GM06990 (cell line): ENCODE results near the gene L3MBTL1.

Experiments
- DNase-seq: peaks from one replicate; pipeline ENCODE4 v3.0.0-alpha.2; 2011; ENCODE audit not compliant: insufficient read length; ENCODE audit errors: extremely low read depth
- H3K27me3 ChIP-seq: replicated peaks from 2 replicates; pipeline ENCODE4 v1.6.0; 2011; ENCODE audit warnings: low read length; ENCODE audit not compliant: control insufficient read depth, insufficient read depth
- H3K36me3 ChIP-seq: 2 replicates; pipeline ENCODE4 v1.5.1; 2011; ENCODE audit warnings: low read length; ENCODE audit not compliant: control insufficient read depth, insufficient read depth
- H3K4me3 ChIP-seq: replicated peaks from 2 replicates; pipeline ENCODE4 v1.5.1; 2011; ENCODE audit warnings: low read depth, mild to moderate bottlenecking, control low read depth, low read length
- TF ChIP-seq, protein P1 (sequence below): IDR thresholded peaks from 2 replicates; pipeline ENCODE4 v1.5.1; 2011; ENCODE audit warnings: low read length, control low read depth, mild to moderate bottlenecking, inconsistent platforms; ENCODE audit not compliant: insufficient read depth, poor library complexity, severe bottlenecking

L3MBTL1 gene

DNA sequence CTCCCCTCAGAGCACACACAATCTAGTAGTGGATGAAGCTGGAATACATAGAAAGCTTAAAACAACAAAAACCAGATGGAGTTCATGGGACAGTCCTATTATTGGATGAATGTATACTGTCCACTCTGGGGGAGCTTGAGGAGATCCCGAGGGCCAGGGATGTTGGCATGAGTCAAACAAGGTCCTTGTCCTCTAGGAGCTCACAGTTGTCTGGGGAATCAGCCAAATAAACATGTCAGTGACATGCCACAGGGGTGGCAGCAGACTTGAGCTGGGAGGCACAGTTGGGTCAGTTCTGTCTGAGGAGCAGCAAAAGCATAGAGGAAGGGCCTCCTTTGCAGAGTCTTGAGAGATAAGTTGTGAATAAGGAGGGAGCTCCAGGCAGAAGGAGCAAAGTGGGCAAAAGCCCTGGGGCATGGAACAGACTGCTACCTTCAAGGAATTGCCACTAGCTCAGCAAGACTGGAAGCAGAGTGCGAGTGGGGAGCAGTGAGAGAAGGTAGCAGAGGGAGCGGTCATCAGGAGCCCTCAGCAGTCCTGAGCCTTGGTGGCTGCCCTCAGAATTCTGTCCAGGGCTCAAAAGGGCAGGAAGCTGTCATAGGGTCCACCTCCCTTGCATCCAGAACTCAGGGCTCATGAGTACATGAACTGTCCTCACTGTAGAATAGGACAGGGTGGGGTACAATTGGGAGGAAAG, 22.1 kb downstream of the L3MBTL1 start:
- H3K36me3 ChIP-seq, result no peaks in the 10 kb centered on the region; the same call in 1 of the 2 replicates
- no peak for DNase-seq
- H3K4me3 ChIP-seq, result no peak overlapping the region
- no peaks in the 10 kb centered on the region for H3K27me3 ChIP-seq
- TF ChIP-seq, protein P1, sequence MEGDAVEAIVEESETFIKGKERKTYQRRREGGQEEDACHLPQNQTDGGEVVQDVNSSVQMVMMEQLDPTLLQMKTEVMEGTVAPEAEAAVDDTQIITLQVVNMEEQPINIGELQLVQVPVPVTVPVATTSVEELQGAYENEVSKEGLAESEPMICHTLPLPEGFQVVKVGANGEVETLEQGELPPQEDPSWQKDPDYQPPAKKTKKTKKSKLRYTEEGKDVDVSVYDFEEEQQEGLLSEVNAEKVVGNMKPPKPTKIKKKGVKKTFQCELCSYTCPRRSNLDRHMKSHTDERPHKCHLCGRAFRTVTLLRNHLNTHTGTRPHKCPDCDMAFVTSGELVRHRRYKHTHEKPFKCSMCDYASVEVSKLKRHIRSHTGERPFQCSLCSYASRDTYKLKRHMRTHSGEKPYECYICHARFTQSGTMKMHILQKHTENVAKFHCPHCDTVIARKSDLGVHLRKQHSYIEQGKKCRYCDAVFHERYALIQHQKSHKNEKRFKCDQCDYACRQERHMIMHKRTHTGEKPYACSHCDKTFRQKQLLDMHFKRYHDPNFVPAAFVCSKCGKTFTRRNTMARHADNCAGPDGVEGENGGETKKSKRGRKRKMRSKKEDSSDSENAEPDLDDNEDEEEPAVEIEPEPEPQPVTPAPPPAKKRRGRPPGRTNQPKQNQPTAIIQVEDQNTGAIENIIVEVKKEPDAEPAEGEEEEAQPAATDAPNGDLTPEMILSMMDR, result no peak

DNA sequence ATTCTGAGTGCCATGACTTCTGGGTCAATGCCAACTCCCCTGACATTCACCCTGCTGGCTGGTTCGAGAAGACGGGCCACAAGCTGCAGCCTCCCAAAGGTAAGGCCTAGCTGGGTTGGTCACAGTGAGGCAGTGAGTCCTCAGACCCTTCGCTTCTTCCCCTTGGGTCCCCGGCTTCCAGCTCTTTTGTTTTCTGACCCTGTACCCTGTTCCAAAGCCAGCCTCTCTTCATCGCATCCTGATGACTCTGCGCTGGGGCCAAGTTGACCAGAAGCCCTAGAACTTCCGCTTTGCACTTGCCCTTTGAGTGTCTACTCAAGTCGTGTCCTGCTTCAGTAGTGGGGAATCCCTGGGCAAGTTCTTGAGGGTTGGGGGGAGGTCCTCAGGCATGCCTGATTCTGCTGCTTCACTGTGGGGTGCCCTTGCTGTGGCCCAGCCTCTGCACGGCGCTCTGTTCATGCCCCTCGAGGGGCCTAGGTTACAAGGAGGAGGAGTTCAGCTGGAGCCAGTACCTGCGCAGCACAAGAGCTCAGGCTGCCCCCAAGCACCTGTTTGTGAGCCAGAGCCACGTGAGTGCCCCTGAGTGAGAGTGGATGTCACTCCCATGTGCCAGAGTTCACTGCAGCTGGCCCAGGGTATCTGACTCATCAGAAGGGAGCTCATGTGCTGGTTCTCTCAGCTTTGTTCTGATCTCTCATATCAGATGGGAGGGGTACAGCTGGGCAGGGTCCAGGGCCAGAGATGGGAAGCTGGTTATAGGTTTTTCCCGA, 23.0 kb downstream of the L3MBTL1 start:
- DNase-seq, result no peak
- TF ChIP-seq, protein P1, result no peak
- no peaks in the 10 kb centered on the region; the same call in 1 of the 2 replicates for H3K36me3 ChIP-seq
- H3K4me3 ChIP-seq, result no peak overlapping the region
- no peaks in the 10 kb centered on the region for H3K27me3 ChIP-seq

DNA sequence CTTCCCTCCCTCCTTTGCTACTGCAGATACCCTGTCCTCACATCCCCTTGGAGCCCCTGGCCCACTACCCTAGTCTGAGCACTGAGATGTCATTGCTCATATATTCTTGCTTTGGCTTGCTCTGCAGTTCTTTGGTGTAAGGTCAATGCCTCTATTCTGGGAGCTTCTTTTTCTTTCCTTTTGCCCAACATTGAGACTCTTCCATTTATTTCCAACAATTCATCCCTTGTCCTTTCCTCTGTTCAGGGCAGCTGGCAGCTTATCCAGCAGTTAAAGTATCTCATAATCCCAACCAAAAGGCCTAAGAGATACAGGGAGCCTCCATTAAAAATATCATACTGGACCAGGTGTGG, 23.6 kb downstream of the L3MBTL1 start:
- no peak for DNase-seq
- TF ChIP-seq, protein P1, result no peak
- Histone ChIP-seq H3K4me3 (no peak overlapping the region), H3K27me3 (no peaks in the 10 kb centered on the region), H3K36me3 (no peaks in the 10 kb centered on the region; the same call in 1 of the 2 replicates)

DNA sequence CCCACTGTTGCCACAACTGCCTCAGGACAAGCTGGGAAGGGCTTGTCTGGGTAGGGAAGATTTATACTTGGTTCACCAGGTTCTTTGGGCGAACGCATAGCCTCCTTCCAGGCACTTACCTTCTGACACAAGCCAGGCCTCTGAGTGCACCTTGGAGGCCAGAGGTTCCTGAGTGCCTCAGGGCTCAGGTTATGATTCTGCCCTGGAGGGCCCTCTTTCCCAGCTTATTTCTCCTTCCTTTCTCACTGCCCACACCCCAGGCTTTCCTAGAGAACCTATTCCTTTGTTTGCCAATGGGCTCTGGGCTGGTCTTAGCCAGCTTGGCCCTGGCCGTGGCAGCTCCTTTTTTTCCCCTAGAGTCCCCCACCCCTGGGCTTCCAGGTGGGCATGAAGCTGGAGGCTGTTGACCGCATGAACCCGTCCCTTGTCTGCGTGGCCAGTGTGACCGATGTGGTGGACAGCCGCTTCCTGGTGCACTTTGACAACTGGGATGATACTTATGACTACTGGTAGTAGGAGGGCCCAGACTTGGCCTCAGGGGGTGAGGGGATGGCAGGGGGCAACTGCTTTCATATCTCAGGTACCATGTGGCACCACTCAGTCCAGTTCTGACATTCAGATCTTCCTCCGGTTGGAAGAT, 25.0 kb downstream of the L3MBTL1 start:
- Histone ChIP-seq H3K27me3 (no peaks in the 10 kb centered on the region), H3K36me3 (no peaks in the 10 kb centered on the region; the same call in 1 of the 2 replicates), H3K4me3 (no peak overlapping the region)
- DNase-seq, result no peak
- TF ChIP-seq, protein P1, result no peak

DNA sequence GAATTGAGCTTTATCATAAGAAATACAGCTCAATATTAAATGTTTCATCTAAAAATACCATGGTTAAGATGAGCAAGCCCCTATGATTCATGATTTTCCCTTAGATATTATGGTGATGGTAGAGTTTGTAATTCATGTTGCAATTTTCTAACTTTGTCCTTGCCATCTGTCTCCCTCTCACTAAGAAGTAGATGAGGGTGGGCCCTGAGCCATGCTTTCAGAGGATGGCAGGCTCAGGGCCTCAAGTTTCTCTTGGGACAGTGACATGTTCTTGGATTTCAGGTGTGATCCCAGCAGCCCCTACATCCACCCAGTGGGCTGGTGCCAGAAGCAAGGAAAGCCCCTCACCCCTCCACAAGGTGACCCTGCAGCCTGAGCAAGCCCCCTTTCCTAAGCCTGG, 25.6 kb downstream of the L3MBTL1 start:
- TF ChIP-seq, protein P1, result no peak
- H3K27me3 ChIP-seq, result no peaks in the 10 kb centered on the region
- H3K36me3 ChIP-seq, result no peaks in the 10 kb centered on the region; the same call in 1 of the 2 replicates
- H3K4me3 ChIP-seq, result no peak overlapping the region
- DNase-seq, result no peak
